WTC11 (cell line): ENCODE results near the gene BARX2.

Experiments used
- ATF2 ChIP-seq: sonication (generic); formaldehyde crosslinking; IDR thresholded peaks from 2 replicates; pipeline ENCODE4 v1.8.1; 2022; ENCODE audit warnings: low read depth, missing genetic modification reagents, borderline replicate concordance
- CTCF ChIP-seq: fragments of 200-600 bp; IDR thresholded peaks from 2 replicates; pipeline ENCODE4 v1.8.0; 2022; ENCODE audit warnings: antibody characterized with exemption
- KAT7 ChIP-seq: sonication (generic); formaldehyde crosslinking; IDR thresholded peaks from 2 replicates; pipeline ENCODE4 v1.8.1; 2023; ENCODE audit warnings: missing genetic modification reagents, mild to moderate bottlenecking, borderline replicate concordance
- PRDM15 ChIP-seq: sonication (generic); formaldehyde crosslinking; IDR thresholded peaks from 2 replicates; pipeline ENCODE4 v1.8.0; 2022; ENCODE audit warnings: missing genetic modification reagents
- SMAD3 ChIP-seq: sonication (generic); formaldehyde crosslinking; IDR thresholded peaks from 2 replicates; pipeline ENCODE4 v1.8.0; 2022; ENCODE audit warnings: missing genetic modification reagents, mild to moderate bottlenecking, borderline replicate concordance
- USF2 ChIP-seq: sonication (generic); formaldehyde crosslinking; IDR thresholded peaks from 2 replicates; pipeline ENCODE4 v1.8.1; 2023; ENCODE audit warnings: mild to moderate bottlenecking, missing genetic modification reagents, moderate library complexity
- ZNF219 ChIP-seq: sonication (generic); formaldehyde crosslinking; IDR thresholded peaks from 2 replicates; pipeline ENCODE4 v1.8.0; 2023; ENCODE audit warnings: missing genetic modification reagents, mild to moderate bottlenecking, borderline replicate concordance

GRCh38 chr11:129412494-129412893 is 36.8 kb downstream of the BARX2 start:
- TF ChIP-seq CTCF (no peak), ATF2 (CRISPR knock-in tag) (no peak), SMAD3 (CRISPR knock-in tag) (no peak), PRDM15 (CRISPR knock-in tag) (no peak), KAT7 (no peak), ZNF219 (CRISPR knock-in tag) (no peak), USF2 (CRISPR knock-in tag) (0 out of 2 replicates have a peak, but pooled peaks have one; percentile 13)
